ENCODE results near the gene LRRN3.

The LRRN3 gene

DNA sequence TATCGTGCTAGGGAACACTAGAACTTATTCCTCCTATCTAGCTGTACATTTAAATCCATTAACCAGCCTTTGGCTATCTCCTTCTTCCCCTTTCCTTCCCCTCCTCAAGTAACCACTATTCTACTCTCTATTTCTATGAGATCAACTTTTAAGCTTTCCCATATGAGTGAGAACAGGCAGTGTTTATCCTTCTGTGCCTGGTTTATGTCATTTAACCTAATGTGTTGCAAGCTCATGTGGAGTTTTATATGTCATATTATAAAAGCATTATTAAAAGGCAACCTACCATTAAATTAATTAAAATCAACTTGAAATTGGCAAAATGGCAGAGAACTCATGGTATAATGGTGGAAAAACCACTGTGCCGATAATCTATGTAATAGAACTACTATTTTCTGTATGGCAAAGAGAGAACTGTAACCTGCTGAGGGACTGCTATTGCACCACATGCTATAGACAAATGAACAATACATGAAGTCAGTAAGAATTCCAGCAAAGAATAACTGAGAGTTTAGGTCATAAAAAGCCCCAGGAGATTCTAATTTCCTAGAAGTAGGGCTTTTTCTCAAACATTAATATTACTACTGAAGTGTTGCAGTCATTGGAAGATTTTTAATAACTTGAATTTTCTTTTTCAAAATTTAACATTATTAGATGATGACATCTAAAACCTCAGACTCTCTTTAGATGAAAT is 81.8 kb downstream of the LRRN3 start:
- peak; percentile 20 for DNase-seq

DNA sequence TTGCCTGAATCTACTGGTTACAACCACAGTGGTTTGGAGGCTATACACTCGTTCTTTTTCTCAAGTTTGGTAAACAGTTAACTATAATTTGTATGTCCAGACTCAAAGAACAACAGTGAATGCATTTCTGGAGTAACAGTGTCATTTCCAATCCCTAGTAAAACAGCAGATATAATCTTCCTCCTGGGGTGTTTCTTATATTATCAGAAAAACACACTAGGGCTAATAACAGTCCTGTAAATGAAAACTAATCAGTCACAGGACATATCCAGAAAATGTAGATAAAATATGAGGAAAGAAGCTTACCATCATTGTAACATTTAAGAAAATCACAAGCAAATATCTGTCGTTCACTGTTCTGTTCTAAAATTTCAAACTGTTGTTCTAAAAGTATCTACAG is 82.6 kb downstream of the LRRN3 start:
- DNase-seq, result no peak

GRCh38 chr7:111173990-111174389 is 83.1 kb downstream of the LRRN3 start:
- no peak for DNase-seq

GRCh38 chr7:111174510-111174909 is 83.6 kb downstream of the LRRN3 start:
- no peak for DNase-seq
